Measurements from ENCODE around the gene SKIL.

The SKIL gene

DNA sequence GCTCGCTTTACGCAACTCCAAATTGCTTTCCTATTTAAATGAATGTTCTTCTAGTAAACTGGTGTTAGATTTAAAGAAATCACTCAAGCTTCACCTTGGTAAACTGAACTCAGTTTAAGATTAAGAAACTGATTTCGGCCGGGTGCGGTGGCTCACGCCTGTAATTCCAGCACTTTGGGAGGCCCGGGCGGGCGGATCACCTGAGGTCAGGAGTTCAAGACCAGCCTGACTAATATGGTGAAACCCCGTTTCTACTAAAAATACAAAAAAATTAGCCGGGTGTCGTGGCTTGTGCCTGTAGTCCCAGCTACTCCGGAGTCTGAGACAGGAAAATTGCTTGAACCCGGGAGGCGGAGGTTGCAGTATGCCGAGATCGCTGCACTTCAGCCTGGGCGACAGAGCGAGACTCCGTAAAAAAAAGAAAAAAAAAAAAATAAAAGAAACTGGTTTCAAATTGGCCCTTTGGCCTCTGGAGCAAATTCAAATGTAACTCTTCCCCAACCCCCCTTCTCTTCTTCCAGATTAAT lies 1.7 kb downstream of the SKIL start:
- TF ChIP-seq, protein P1, sequence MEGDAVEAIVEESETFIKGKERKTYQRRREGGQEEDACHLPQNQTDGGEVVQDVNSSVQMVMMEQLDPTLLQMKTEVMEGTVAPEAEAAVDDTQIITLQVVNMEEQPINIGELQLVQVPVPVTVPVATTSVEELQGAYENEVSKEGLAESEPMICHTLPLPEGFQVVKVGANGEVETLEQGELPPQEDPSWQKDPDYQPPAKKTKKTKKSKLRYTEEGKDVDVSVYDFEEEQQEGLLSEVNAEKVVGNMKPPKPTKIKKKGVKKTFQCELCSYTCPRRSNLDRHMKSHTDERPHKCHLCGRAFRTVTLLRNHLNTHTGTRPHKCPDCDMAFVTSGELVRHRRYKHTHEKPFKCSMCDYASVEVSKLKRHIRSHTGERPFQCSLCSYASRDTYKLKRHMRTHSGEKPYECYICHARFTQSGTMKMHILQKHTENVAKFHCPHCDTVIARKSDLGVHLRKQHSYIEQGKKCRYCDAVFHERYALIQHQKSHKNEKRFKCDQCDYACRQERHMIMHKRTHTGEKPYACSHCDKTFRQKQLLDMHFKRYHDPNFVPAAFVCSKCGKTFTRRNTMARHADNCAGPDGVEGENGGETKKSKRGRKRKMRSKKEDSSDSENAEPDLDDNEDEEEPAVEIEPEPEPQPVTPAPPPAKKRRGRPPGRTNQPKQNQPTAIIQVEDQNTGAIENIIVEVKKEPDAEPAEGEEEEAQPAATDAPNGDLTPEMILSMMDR (IDR thresholded peaks at IDR 0.05; ENCODE audit: borderline replicate concordance, control extremely low read depth, extremely low read depth, insufficient read depth, missing control alignments): no peak
- DNase-seq (ENCODE audit: low spot score): no peak
- in situ Hi-C loops (cut with MboI; ENCODE audit: low sequenced_read_pairs, unreplicated experiment): no loop called here

DNA sequence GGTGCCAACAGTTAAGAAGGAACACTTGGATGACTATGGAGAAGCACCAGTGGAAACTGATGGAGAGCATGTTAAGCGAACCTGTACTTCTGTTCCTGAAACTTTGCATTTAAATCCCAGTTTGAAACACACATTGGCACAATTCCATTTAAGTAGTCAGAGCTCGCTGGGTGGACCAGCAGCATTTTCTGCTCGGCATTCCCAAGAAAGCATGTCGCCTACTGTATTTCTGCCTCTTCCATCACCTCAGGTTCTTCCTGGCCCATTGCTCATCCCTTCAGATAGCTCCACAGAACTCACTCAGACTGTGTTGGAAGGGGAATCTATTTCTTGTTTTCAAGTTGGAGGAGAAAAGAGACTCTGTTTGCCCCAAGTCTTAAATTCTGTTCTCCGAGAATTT lies 3.0 kb downstream of the SKIL start:
- in situ Hi-C loops (cut with MboI; ENCODE audit: low sequenced_read_pairs, unreplicated experiment): no loop called here

DNA sequence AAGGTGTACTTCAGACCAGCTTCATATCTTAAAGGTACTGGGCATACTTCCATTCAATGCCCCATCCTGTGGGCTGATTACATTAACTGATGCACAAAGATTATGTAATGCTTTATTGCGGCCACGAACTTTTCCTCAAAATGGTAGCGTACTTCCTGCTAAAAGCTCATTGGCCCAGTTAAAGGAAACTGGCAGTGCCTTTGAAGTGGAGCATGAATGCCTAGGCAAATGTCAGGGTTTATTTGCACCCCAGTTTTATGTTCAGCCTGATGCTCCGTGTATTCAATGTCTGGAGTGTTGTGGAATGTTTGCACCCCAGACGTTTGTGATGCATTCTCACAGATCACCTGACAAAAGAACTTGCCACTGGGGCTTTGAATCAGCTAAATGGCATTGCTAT lies 3.4 kb downstream of the SKIL start:
- DNase-seq (ENCODE audit: low spot score): no peak
- in situ Hi-C loops (cut with MboI; ENCODE audit: low sequenced_read_pairs, unreplicated experiment): no loop called here
- TF ChIP-seq, protein P1 (IDR thresholded peaks at IDR 0.05; ENCODE audit: borderline replicate concordance, control extremely low read depth, extremely low read depth, insufficient read depth, missing control alignments): no peak

More for the DNA sequence above, 3.0 kb downstream of the SKIL start:
- no peak for DNase-seq (ENCODE audit: low spot score)
- TF ChIP-seq, protein P1 (IDR thresholded peaks at IDR 0.05; ENCODE audit: borderline replicate concordance, control extremely low read depth, extremely low read depth, insufficient read depth, missing control alignments): no peak

DNA sequence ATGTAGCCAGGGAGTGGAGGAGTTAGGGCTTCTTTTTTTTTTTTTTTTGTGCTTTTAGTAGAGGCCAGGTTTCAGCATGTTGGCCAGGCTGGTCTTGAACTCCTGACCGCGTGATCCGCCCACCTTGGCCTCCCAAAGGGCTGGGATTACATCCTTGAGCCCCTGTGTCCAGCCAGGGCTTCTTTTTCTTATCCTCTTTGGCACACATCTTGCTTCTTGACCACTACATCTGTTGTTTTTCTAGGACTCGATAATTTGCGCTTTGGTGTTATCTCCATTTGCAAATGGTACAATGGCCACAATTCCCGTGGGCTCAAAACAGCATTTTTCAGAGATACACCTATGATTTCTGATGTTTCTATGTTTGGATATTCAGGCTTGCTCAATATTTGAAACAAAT lies 4.2 kb downstream of the SKIL start:
- in situ Hi-C loops (cut with MboI; ENCODE audit: low sequenced_read_pairs, unreplicated experiment): no loop called here
- TF ChIP-seq, protein P1 (IDR thresholded peaks at IDR 0.05; ENCODE audit: borderline replicate concordance, control extremely low read depth, extremely low read depth, insufficient read depth, missing control alignments): no peak
- DNase-seq (ENCODE audit: low spot score): no peak

DNA sequence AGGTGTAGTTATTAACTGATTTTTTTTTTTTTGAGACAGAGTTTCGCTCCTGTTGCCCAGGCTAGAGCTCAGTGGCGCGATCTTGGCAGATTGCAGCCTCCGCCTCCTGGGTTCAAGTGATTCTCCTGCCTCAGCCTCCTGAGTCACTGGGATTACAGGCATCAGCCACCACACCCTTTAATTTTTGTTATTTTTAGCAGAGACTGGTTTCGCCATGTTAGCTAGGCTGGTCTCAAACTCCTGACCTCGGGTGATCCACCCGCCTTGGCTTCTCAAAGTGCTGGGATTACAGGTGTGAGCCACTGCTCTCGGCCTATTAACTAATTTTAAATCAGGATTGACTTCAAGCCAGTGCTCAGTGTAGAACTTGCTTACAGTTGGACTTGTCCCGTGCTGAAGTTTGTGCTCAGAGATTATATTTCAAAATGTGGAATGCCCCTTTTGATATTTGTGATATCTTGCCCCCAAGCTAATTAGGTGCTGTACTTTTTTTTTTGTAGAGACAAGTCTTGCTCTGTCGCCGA lies 6.0 kb downstream of the SKIL start:
- no peak for DNase-seq (ENCODE audit: low spot score)
- in situ Hi-C loops (cut with MboI; ENCODE audit: low sequenced_read_pairs, unreplicated experiment): no loop called here
- TF ChIP-seq, protein P1 (IDR thresholded peaks at IDR 0.05; ENCODE audit: borderline replicate concordance, control extremely low read depth, extremely low read depth, insufficient read depth, missing control alignments): no peak

DNA sequence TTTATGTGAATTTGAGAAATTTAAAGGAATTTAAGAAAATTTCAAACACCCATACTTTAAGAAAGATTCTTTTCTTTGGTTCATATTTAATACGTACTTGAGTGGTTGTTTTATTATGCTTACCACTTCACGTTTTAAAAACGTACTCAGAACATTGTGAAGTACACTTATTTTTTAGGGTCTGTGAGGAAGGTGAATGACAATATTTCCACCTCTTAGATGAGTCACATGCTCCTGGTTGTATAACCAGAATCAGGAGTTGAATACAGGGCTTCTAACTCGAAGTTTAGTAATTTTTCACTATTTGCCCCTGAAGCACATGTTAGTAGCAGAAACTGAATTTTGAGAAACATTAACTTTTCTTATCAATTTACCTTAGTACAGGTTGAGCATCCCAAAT lies 7.5 kb downstream of the SKIL start:
- TF ChIP-seq, protein P1 (IDR thresholded peaks at IDR 0.05; ENCODE audit: borderline replicate concordance, control extremely low read depth, extremely low read depth, insufficient read depth, missing control alignments): no peak
- in situ Hi-C loops (cut with MboI; ENCODE audit: low sequenced_read_pairs, unreplicated experiment): no loop called here
- no peak for DNase-seq (ENCODE audit: low spot score)
